ENCODE data around the gene MYRIP.

MYRIP gene

DNA sequence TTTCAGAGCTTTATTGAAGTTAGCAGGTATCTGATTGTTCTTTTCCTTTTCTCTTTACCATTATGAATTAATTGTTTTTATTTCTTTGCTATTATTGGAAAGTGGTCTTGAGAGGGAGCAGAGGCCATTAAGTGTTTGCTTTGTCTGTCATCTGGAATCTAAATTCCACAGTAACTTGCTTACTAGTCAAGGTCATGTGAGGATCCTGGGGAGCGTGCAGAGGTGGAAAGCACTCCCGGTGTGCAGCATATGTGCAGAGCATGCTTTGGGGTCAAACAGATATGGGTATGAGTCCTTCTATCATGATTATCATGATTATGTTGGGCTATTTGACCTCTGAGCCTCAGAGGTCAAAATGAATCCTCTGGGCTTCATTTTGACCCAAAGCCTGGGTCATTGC lies 96.4 kb downstream of the MYRIP start:
- no peak for DNase-seq (ENCODE audit: low read depth)

DNA sequence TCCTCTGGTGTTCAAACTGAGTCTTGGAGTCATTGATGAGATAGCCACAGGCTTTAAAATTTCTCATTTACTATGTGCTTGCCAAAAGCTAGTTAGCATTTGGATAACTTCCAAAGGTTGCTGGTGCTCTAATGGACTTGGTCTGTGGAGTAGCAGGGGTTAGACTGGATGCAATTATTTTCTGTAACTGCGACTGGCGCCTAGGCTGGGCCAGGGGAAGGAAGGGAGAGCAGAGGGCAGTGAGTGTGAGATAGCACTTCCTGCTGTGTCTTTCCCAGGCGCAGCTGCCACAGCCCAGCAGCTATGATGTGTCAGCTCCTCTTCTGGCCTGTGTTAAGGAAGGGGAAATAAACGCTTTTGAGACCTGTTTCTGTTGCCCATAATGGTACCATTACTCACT lies 98.6 kb downstream of the MYRIP start:
- no peak for DNase-seq (ENCODE audit: low read depth)

DNA sequence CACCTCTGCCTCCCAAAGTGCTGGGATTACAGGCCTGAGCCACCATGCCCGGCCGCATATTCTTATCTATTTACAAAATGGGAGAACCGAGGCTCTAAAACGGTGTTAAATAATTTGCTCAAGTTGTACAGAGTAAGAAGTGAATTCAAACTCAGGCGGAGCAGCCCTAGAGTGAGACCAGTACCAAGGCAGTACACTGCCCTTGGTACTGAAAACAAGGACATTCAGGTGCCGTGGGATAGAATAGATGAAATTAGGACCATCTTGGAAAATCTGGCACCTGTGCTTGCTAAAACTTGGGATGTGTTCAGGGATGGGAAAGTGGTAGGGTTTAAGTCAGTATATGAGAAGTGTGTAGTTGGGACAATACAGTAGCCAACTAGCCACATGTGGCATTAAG lies 100.7 kb downstream of the MYRIP start:
- no peak for DNase-seq (ENCODE audit: low read depth)

DNA sequence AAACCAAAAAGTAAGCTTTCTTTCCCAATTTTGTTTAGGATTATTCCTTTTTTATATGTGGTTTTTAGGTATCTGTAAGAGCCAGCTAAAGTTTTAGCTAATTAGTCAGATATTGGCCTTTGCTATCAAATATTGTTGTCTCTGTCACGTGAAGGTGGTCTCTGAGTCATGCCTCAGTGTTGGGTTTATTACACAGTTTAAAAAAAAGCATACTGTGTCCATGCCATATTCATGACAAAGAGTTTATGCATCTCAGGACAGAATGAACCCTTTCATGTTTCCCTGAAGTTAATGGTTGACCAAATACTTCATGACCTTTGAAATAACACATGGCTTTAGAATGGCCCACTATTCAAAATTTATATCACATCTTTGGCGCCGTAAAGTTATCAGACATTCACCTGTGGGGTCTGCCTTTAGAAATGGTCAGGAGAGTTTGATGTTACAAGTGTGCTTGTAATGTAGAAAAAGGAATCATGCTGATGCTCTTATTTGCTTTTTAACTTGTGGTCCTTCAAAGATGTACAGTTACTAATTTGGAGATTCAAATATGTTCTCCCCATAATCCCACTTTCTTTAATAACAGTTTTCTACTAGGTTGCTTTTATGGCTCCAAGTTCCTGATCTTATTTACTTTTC lies 101.5 kb downstream of the MYRIP start:
- DNase-seq (ENCODE audit: low read depth) = no peak

DNA sequence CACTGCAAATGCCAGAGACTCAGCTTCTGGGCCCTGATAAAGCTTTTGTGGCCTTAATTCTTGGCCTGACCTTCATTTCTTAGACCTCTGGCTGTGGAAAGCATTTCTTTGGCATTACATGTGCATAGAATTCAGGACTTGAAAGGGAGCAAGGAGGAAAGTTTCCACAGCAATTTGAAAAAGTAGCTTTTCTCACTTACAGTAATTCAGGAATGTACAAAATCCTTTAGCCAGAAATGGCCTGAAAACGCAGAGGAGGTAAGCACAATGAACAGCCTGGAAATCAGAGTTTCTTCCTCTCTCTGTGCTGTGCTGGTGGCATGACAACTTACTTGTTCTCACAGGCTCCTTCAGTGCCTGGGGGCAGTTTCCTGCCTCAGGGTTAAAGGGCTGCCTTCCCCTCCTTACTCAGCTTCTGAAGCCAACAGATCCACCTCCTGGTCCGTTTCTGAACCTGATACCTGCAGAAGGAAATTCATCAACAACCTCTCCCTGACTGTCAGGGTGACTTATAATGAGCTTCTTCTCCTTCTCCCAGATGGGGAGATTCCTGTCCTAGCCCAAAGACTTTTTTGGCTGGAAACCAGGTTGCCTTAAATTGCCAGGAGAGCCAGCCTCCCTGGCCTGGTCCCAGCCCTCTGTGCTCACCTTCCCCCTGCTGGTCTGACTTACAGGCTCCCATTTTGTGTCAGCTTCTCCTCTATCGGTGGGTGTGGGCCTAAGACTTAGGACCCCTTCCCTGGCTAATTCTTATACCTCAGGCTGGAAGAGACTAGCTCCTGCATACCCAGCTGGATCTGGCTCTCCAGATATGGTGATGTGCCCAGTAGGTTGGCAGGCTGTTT lies 102.3 kb downstream of the MYRIP start:
- no peak for DNase-seq (ENCODE audit: low read depth)

DNA sequence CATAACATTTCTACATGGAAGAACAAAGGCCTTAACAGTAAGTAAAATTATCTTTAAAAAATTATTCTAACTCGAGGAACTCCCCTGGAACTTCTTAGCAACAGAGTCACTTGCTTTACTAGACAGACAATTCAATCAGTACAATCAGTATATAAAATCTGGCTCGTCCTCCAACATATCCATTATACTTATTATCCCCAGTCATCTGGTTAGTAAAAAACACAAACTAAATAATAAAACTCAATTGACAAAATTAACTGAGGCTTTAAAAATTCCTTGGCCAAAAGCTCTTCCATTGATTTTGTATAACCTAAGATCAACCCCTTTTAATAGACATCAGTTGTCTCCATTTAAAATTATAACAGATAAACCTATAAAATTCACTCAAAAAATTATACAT lies 105.6 kb downstream of the MYRIP start:
- DNase-seq (ENCODE audit: low read depth) = no peak

DNA sequence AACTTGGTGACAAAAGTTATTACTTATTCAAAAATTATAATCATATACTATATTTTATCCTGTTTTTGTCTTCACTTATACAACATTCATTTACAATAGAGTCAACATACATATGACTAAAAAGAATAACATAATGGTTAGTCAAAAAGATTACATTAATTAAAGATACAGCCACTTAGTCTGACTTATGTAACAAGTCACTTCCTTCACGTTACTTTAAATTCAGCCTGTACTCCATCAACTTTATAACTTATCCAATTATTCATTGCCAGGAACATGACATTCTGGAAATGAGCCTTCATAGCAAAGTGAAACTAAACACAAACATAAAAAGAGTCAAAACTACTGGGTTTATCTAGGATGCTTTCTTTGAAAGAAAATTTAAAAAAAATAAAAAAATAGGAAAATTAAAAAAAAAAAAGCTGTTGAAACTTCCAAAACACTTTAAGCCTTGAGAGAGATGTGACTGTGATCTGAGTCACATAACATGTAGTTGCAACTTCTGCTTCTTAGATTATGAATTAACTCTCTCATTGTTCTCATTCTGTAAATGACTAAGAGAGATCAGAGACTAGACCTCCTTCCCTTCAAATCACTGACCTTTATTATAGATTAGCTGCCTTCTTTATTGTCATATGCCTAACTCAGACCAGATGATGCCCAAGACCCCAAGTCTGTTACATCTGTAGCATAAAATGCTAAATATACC lies 107.8 kb downstream of the MYRIP start:
- DNase-seq (ENCODE audit: low read depth) = no peak

DNA sequence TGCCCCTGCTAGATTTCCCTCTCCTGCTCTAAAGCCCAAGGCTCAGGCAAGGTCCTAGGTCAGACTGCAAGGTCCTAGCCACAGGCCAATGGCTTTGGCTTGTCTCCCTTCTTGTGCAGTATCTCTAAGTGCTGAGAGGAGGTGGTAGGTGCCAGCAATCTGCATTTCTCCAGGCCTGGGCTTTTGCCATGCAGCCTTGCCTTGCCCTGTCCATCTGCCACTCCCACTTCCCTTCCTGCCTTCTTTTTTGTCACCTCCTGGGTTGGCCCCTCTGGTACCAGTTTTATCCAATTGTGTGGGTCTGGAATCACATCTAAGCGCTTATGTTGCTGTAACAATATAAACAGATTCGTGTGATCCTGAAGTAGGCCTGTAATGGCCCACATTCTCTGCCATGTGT lies 109.9 kb downstream of the MYRIP start:
- no peak for DNase-seq (ENCODE audit: low read depth)

DNA sequence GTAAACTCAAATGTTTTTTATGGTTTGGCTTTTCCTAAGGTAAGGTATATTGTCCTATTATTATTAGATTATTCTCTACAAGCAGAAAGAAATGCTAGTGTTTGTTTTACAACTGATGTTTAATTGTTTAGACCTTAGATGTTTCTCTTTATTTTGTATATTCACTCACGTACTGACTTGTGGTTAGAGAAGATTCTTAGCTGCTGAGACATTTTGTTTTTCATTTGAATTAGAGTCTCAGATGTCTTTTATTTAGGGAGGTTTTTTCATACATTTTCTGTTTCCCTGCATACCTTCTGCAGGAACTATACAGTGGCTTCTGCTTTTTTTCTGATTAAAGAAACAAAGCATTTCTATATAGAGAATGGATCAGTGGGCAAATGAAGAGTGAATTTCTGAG lies 110.9 kb downstream of the MYRIP start:
- DNase-seq (ENCODE audit: low read depth) = no peak

DNA sequence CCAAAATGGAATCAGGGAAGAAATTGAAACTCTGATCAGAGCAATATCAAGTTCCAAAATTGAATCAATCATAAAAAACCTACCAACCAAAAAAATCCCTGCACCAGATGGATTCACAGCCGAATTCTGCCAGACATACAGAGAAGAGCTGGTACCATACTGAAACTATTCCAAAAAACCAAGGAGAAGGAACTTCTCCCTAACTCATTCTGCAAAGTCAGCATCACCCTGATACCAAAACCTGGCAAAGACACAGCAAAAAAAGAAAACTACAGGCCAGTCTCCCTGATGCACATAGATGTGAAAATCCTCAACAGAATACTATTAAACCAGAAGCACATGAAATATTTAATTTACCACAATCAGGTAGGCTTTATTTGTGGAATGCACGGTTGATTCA lies 118.1 kb downstream of the MYRIP start:
- DNase-seq (ENCODE audit: low read depth) = no peak

DNA sequence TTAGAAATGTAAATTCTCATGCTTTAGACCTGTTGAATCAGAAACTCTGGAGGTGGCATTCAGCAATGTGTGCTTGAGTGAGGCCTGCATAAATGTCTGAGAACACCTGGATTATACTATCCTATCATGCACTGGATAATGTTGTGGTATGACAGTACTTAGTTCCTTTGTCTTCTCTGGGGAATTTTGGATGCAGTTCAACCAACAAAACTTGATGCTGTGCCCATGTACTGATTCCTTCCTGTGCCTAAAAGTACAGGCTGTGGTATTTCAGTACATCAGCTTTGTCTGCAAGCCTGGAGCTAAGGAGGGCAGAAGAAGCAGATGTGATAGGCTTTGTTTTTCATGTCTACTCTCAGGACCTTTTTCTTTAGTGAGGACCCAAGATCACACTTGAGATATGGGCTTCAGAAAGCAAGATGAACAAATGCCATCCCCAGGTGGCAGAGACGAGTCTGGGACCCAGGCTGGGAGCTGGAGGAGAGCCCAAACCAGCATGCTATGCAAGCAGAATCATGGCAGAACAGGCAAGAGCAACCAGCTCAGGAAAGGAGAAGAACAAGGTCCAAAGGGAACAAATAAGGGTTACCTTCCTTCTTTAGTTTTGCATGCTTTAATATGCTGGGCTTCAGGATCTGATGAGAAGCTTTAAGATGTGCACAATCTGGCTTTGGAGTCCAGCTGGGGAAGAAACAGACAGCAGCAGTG lies 124.7 kb downstream of the MYRIP start:
- no peak for DNase-seq (ENCODE audit: low read depth)

DNA sequence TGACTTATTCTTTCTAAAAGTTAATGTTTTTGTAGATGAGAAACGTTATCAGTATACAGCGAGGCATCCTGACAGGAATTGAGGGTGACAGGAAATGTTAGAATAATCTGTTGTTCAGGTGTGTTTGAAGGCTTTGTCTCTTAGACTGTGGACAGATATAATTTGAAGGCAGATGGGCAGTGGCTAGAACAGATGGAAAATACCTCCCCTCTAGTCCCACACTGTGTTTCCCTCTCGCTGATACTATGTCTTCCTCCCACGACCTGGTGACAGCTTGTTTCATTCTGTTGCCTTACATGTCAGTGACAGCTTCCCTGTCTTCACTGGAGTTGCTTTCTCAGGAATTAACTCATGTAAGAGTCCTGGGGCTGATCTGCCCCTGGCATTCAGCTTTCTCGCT lies 125.3 kb downstream of the MYRIP start:
- DNase-seq (ENCODE audit: low read depth) = no peak

DNA sequence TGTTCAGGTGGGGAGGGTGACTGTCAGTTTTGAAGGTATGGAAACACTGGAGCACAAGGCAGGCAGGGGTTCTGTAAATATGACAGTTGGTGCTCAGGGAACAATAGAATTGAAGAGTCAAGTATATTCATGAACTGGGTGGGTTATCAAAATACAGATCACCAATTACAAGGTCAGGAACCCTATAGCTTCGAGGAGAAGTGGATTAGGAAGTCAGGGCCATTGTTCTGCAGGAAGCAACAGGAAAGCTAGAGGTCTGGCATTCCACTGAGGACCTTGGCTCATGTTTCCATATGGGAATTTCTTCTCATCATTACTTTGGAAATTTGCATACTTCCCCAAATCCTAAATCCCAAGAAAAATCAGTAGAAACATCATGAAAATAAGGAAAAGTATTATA lies 125.9 kb downstream of the MYRIP start:
- no peak for DNase-seq (ENCODE audit: low read depth)

DNA sequence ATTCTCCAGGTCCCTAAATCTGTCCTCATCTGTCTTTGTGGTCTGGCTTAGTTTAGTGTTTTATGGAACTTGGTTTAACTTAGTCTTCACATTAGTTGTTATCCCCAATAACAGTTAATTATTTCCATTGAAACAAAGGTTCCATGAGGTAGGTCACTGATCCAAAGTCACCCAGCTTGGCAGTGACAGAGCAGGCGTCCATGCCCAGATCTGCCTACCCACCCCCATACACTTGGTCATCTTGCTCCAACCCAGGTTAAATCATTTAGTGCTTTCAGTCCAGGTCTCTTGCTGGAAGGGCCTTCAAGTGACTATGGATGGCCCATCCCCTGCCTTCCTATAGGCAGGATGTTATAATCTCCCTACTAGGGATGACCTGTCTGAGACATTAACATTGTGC lies 127.4 kb downstream of the MYRIP start:
- DNase-seq (ENCODE audit: low read depth) = no peak

DNA sequence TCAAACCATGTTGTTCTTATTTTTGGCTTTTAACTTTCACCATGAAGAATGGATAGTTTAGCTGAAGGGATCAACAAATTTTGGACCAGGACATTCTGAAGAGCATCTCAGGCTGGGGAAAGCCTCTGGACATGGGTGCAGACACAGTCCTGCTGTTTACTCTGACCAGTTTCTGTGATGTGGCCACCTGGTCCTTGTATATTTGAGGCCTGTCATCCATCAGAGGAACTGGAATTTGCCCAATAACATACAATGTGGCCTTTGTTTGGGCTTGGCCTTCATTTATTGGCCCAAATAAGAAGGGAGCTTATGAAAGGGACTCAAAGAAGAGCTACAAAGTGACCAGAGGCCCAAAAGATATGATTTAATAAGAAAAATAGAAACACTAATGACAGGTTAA lies 127.9 kb downstream of the MYRIP start:
- DNase-seq (ENCODE audit: low read depth) = no peak

DNA sequence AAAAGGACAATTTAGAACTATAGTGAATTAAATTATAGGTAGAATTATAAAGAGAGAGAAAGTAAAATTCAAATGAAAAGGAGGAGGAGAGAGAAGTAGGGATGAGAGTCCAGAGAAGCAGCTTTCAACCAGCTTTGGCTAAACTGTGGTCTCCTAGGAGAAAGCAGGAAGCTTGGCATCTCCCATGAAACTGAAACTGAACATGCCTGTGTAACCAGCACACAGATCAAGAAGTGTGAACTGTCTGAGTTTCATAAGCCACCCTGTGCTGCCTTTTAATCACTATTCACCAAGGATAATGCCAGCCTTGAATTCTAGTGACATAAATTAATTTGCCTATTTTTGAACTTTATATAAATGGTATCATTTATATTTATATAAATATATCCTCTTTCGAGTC lies 128.5 kb downstream of the MYRIP start:
- no peak for DNase-seq (ENCODE audit: low read depth)

DNA sequence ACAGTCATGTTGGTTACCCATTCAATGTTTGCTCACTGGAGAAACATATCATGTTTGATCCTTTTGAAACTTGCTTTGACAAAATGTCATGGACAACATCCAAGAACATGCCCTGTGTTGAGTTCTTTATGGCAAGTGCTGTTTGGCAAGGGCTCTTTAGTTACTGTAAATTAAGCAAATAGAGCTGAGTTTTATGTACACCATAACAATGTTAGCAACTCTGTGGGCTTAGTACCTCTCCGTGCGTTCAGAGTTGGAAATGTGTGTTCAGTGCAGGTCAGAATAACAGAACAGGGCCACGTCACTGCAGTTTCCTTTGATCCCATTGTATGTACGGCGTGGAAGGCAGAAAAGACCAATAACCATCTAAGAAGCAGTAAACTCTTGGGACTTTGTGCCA lies 132.5 kb downstream of the MYRIP start:
- DNase-seq (ENCODE audit: low read depth) = no peak

DNA sequence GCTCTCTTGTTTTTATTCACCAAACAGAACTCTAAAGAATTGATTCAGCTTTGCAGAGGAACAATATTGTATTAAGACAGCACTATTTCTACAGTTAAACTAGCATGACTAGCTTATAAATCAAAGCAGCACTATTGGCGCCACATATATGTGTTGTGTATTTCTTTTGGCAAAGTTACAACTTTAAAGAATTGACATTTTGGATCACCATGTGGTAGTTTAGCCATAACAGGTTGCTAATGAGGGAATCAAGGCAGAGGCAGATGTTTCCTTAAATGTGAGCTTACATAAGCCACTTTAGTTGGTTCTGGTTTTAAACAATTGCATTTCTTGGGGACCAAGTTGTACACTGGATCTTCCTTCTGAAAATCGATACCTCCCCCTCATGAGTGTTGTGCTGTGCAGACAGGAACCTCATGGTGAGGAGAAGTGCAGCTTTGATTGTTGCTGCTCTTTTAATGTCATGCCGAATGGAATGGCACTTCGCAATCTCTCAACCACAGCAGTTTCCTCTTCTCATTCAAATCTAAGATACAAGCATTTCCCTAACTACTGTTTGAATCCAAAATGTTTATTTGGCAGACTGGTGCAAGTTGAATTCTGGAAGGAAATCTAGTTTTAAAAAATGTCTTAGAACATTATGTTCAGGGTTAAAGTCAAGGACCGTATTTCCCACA lies 151.2 kb downstream of the MYRIP start:
- DNase-seq (ENCODE audit: low read depth) = no peak

DNA sequence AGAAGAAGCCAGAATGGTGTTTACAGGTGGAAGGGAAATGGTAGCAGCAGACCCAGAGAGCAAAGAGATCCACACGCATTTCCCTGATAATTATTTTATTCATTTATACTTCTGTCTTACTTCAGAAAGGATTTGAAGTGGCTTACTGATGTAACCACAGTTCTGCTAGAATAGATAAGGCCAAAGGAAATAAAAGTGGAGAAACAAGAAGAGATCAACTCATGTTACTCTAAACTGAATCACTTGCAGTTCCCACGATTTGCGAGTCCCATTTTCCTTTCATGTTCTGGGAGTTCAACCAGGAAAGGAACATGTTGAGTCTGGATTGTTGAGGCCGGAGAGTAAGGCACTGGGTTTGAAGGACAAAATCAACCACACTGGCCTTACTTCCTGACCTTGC lies 151.8 kb downstream of the MYRIP start:
- no peak for DNase-seq (ENCODE audit: low read depth)

DNA sequence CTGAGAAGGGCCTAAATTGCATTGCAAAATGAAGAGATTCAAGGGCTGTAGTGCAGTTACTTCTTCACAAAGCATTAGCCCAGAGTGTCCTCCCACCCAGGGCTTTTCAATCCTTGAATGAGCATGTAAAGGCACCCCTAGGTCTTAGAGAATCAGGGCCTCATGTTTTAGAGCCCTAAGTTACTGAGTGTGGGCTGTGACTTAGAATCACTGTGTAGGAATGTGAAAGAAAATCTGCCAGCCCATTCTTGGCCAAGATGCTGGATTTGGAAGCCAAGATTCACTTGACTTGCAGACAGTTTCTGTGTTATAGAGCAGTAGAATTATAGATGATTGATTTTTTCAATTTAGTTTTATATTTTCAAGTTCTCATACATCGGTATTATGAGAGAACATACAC lies 153.2 kb downstream of the MYRIP start:
- no peak for DNase-seq (ENCODE audit: low read depth)

DNA sequence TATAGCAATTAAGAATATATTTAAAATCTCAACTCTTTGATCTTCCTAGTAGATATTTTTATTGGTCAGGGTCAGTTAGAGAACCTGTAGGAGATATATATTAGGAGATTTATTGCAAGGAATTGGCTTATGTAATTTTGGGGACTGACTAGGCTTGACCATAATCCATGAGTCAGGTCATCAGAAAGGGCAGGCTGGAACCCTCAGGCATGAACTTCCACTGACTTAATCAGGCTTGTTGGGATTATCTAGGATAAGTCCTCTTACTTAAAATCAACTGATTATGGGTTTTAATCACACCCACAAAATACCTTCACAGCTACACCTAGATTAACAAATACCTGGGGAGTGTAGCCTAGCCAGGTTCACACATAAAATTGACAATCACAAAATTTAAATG lies 156.1 kb downstream of the MYRIP start:
- DNase-seq (ENCODE audit: low read depth) = no peak

DNA sequence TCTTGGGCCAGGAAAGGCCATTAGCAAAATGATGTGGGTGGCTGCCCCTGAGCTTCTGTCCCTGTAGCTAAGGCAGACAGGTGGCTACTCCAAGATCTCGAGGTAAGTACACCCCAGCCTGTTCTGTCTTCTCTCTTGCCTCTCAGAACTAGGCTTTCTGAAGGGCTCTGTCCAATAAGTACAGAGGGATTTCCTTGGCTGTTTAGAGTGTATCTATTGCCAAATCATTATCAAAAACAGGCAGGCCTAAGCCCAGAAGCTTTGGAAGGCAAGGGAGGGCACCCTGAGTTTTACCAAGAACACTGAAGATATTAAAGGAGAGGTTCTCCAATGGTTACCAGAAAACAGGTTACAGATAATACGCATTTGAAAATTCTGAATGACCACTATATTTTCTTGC lies 156.6 kb downstream of the MYRIP start:
- DNase-seq (ENCODE audit: low read depth) = no peak
